H9 (cell line): Measurements from ENCODE around the gene HLF. TPM values are rescaled to one million over a fixed set of nuclear protein-coding genes. Genes with fewer than 3 reads are reported as not detected.

Experiments used
- DNase-seq: peaks from one replicate; pipeline ENCODE4 v3.0.0-alpha.2; 2017
- H2AFZ ChIP-seq: one replicate; pipeline ENCODE4 v1.6.1; 2013; ENCODE audit warnings: mild to moderate bottlenecking, low read length, control low read depth, moderate library complexity
- H2AK5ac ChIP-seq: 2 replicates; pipeline ENCODE4 v1.6.1; 2013; ENCODE audit warnings: low read length, control low read depth, mixed read lengths; ENCODE audit not compliant: insufficient read length
- H2BK120ac ChIP-seq: one replicate; pipeline ENCODE4 v1.6.1; 2013; ENCODE audit warnings: low read depth, mild to moderate bottlenecking, low read length, control low read depth, inconsistent platforms; ENCODE audit not compliant: poor library complexity, severe bottlenecking
- H2BK12ac ChIP-seq: 2 replicates; pipeline ENCODE4 v1.6.1; 2013; ENCODE audit warnings: low read length, control low read depth, mixed read lengths, low read depth; ENCODE audit not compliant: insufficient read length
- H2BK15ac ChIP-seq: 2 replicates; pipeline ENCODE4 v1.6.1; 2013; ENCODE audit warnings: low read depth, low read length, control low read depth
- H2BK20ac ChIP-seq: one replicate; pipeline ENCODE4 v1.6.1; 2013; ENCODE audit warnings: low read depth, mild to moderate bottlenecking, low read length, control low read depth, inconsistent platforms; ENCODE audit not compliant: poor library complexity, severe bottlenecking
- H2BK5ac ChIP-seq: 2 replicates; pipeline ENCODE4 v1.6.1; 2013; ENCODE audit warnings: low read length, control low read depth, mixed read lengths; ENCODE audit not compliant: insufficient read length
- H3K14ac ChIP-seq: 2 replicates; pipeline ENCODE4 v1.6.1; 2013; ENCODE audit warnings: low read length, control low read depth; ENCODE audit not compliant: insufficient read depth
- H3K18ac ChIP-seq: 2 replicates; pipeline ENCODE4 v1.6.1; 2013; ENCODE audit warnings: low read depth, mild to moderate bottlenecking, mixed read lengths, low read length, control low read depth; ENCODE audit not compliant: insufficient read length
- H3K23ac ChIP-seq: 2 replicates; pipeline ENCODE4 v1.6.1; 2013; ENCODE audit warnings: low read length, control low read depth, mixed read lengths, low read depth; ENCODE audit not compliant: insufficient read length
- H3K23me2 ChIP-seq: 2 replicates; pipeline ENCODE4 v1.6.1; 2013; ENCODE audit warnings: low read depth, mild to moderate bottlenecking, mixed read lengths, low read length, control low read depth; ENCODE audit not compliant: insufficient read length, poor library complexity, severe bottlenecking
- H3K27ac ChIP-seq: 2 replicates; pipeline ENCODE4 v1.5.1; 2013; ENCODE audit warnings: low read length, control low read depth, mixed read lengths, low read depth; ENCODE audit not compliant: insufficient read length
- H3K27me3 ChIP-seq: 2 replicates; pipeline ENCODE4 v1.6.1; 2013; ENCODE audit warnings: low read length, control low read depth, inconsistent platforms; ENCODE audit not compliant: insufficient read depth
- H3K4ac ChIP-seq: 2 replicates; pipeline ENCODE4 v1.6.1; 2013; ENCODE audit warnings: low read depth, mild to moderate bottlenecking, control low read depth, inconsistent platforms, low read length, moderate library complexity
- H3K4me1 ChIP-seq: 2 replicates; pipeline ENCODE4 v1.6.1; 2013; ENCODE audit warnings: low read length, control low read depth, inconsistent platforms; ENCODE audit not compliant: insufficient read depth
- H3K4me2 ChIP-seq: 2 replicates; pipeline ENCODE4 v1.6.1; 2013; ENCODE audit warnings: low read length, control low read depth, mixed read lengths; ENCODE audit not compliant: insufficient read length, insufficient read depth
- H3K56ac ChIP-seq: 2 replicates; pipeline ENCODE4 v1.6.1; 2013; ENCODE audit warnings: low read depth, mild to moderate bottlenecking, mixed read lengths, low read length, control low read depth; ENCODE audit not compliant: insufficient read length
- H3K79me1 ChIP-seq: 2 replicates; pipeline ENCODE4 v1.6.1; 2013; ENCODE audit warnings: low read depth, mild to moderate bottlenecking, moderate library complexity, low read length, control low read depth, inconsistent platforms; ENCODE audit not compliant: insufficient read depth, poor library complexity, severe bottlenecking
- H3K79me2 ChIP-seq: 2 replicates; pipeline ENCODE4 v1.6.1; 2013; ENCODE audit warnings: low read length, control low read depth, inconsistent platforms; ENCODE audit not compliant: insufficient read depth
- H3K9ac ChIP-seq: 2 replicates; pipeline ENCODE4 v1.6.1; 2013; ENCODE audit warnings: low read length, control low read depth, mixed read lengths; ENCODE audit not compliant: insufficient read length; ENCODE audit errors: extremely low read depth
- H3K9me3 ChIP-seq: one replicate; pipeline ENCODE4 v1.6.1; 2013; ENCODE audit warnings: low read depth, low read length, inconsistent platforms; ENCODE audit not compliant: control insufficient read depth
- H3T11ph ChIP-seq: one replicate; pipeline ENCODE4 v1.6.1; 2013; ENCODE audit warnings: mild to moderate bottlenecking, low read length, control low read depth, inconsistent platforms
- H4K20me1 ChIP-seq: one replicate; pipeline ENCODE4 v1.6.1; 2013; ENCODE audit not compliant: control insufficient read depth, insufficient read length, insufficient read depth
- H4K5ac ChIP-seq: 2 replicates; pipeline ENCODE4 v1.6.1; 2013; ENCODE audit warnings: low read depth, mild to moderate bottlenecking, mixed read lengths, low read length, control low read depth; ENCODE audit not compliant: insufficient read length
- H4K8ac ChIP-seq: replicated peaks from 2 replicates; pipeline ENCODE4 v1.6.1; 2013; ENCODE audit warnings: low read length, control low read depth, mixed read lengths, low read depth; ENCODE audit not compliant: insufficient read length
- H4K91ac ChIP-seq: 2 replicates; pipeline ENCODE4 v1.6.1; 2013; ENCODE audit warnings: low read depth, mild to moderate bottlenecking, moderate library complexity, mixed read lengths, low read length, control low read depth; ENCODE audit not compliant: insufficient read length
- H3K27ac Mint-ChIP-seq, 3 experiments: 2 replicates in 2 of 3; 3 replicates in 1 of 3; pipeline ENCODE4 v1.8.0; 2020 to 2021; ENCODE audit warnings: mixed read lengths in 3 of 3, mild to moderate bottlenecking in 1 of 3, moderate library complexity in 1 of 3
- H3K27me3 Mint-ChIP-seq: 2 replicates; pipeline ENCODE4 v1.8.0; 2021; ENCODE audit warnings: low read depth, mild to moderate bottlenecking, moderate library complexity, mixed read lengths
- H3K36me3 Mint-ChIP-seq, 3 experiments: 2 replicates in 2 of 3; 3 replicates in 1 of 3; pipeline ENCODE4 v1.8.0; 2020 to 2021; ENCODE audit warnings: low read depth in 3 of 3, mixed read lengths in 3 of 3; ENCODE audit not compliant: insufficient read depth in 1 of 3
- H3K4me1 Mint-ChIP-seq, 2 experiments: 2 replicates each; pipeline ENCODE4 v1.8.0; 2020; ENCODE audit warnings: mixed read lengths in 2 of 2
- H3K4me3 Mint-ChIP-seq, 2 experiments: 2 replicates in 1 of 2; 3 replicates in 1 of 2; pipeline ENCODE4 v1.8.0; 2020 to 2021; ENCODE audit warnings: mild to moderate bottlenecking in 2 of 2, mixed read lengths in 2 of 2, moderate library complexity in 1 of 2
- H3K9me3 Mint-ChIP-seq, 2 experiments: 2 replicates in 1 of 2; 3 replicates in 1 of 2; pipeline ENCODE4 v1.8.0; 2020; ENCODE audit warnings: mild to moderate bottlenecking in 2 of 2, mixed read lengths in 2 of 2, moderate library complexity in 1 of 2
- WGBS: extraction: QIAGEN DNeasy Blood & Tissue Kit; methylation state at CpG from one replicate; pipeline ENCODE4 v1.1.7; 2013; ENCODE audit warnings: missing lambda C conversion rate, low lambda C conversion rate, mixed read lengths; ENCODE audit not compliant: insufficient read length; ENCODE audit errors: extremely low coverage; 5-methylcytosine and 5-hydroxymethylcytosine counted together
- total RNA-seq: library from RNA; stranded (reverse); gene quantifications from 2 replicates; pipeline ENCODE4 v1.2.1, GENCODE V29; 2021
- TF ChIP-seq, protein P1 (sequence below): fragments of 200-600 bp; sonication (generic); conservative IDR thresholded peaks from 3 replicates; pipeline ENCODE4 v1.8.0; 2021; ENCODE audit warnings: antibody characterized with exemption, mild to moderate bottlenecking

Gene HLF
- total RNA-seq, 1 experiment from 2014 or later = 0.17 TPM

DNA sequence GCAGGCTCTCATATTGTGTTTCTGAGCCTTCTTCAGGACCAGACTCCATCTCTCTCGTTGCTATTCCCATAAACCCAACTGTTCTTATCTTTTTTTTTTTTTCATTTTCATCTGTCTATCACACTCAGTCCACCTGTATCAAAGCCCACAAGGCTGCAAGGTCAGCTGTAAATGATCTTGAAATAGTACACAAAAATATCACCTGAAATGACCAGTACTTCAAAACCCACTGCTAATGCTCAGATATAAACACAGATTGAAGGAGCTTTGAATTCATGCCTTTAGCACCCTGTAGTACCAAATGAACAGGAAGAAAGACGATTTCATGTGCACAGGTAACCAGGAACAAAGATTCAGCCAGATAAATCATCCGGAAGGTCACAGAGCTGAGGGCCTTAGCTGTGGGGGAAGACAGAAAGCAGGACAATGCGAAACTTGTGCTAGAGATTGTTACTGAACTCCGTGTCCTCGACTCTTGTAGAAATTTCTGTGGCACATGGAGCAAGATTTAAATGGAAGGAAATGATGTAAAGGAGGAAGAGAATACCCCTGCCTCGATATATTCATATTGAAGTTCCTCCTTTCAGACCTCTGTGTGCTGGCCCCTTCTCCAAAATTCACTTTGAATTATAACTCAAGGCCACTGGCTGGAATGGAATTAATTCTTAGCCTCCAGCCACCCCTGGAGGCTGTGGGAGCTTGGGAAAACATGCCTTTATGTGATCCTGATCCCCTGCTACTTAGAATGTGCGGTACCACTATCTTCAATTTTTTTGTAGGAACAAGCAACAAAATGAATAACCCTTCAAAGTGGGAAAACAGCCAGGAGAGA, 4.1 kb downstream of the HLF start:
- Histone ChIP-seq H3K79me2 (no peaks in the 10 kb centered on the region), H3T11ph (no peak overlapping the region), H4K91ac (no peak overlapping the region), H3K56ac (no peak overlapping the region), H3K79me1 (no peaks in the 10 kb centered on the region), H3K9me3 (no peaks in the 10 kb centered on the region), H3K27me3 (peaks cover 15% of the 10 kb centered on the region; the same call in 1 of the 2 replicates), H2BK5ac (no peak overlapping the region), H3K23me2 (peaks cover 16% of the 10 kb centered on the region), H3K9ac (no peak overlapping the region), H2BK20ac (no peak overlapping the region), H3K14ac (no peak overlapping the region), H3K27ac (no peak overlapping the region), H3K4me1 (no peaks in the 10 kb centered on the region), H3K23ac (no peak overlapping the region), H4K5ac (no peak overlapping the region), H2BK12ac (no peak overlapping the region), H3K4me2 (no peak overlapping the region), H3K4ac (no peak overlapping the region), H2BK15ac (no peak overlapping the region), H3K18ac (no peak overlapping the region), H4K8ac (no peak overlapping the region), H4K20me1 (no peaks in the 10 kb centered on the region), H2AK5ac (no peak overlapping the region), H2BK120ac (no peak overlapping the region), H2AFZ (no peak overlapping the region)
- no peak for DNase-seq
- H3K4me1 Mint-ChIP-seq = peaks cover 0 to 10% of the 10 kb centered on the region in 2 experiments; a peak in 3 of 4 replicates
- no CpG with 5 or more reads among the region's 8 CpGs for WGBS
- peaks cover 71% of the 10 kb centered on the region for H3K27me3 Mint-ChIP-seq
- no peak overlapping the region for H3K4me3 Mint-ChIP-seq
- H3K27ac Mint-ChIP-seq = no peak overlapping the region; a peak in 1 of 7 replicates
- H3K36me3 Mint-ChIP-seq = no peaks in the 10 kb centered on the region
- TF ChIP-seq, protein P1, sequence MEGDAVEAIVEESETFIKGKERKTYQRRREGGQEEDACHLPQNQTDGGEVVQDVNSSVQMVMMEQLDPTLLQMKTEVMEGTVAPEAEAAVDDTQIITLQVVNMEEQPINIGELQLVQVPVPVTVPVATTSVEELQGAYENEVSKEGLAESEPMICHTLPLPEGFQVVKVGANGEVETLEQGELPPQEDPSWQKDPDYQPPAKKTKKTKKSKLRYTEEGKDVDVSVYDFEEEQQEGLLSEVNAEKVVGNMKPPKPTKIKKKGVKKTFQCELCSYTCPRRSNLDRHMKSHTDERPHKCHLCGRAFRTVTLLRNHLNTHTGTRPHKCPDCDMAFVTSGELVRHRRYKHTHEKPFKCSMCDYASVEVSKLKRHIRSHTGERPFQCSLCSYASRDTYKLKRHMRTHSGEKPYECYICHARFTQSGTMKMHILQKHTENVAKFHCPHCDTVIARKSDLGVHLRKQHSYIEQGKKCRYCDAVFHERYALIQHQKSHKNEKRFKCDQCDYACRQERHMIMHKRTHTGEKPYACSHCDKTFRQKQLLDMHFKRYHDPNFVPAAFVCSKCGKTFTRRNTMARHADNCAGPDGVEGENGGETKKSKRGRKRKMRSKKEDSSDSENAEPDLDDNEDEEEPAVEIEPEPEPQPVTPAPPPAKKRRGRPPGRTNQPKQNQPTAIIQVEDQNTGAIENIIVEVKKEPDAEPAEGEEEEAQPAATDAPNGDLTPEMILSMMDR = no peak
- no peaks in the 10 kb centered on the region for H3K9me3 Mint-ChIP-seq
